ENCODE measurements around the gene DNM1.

DNA sequence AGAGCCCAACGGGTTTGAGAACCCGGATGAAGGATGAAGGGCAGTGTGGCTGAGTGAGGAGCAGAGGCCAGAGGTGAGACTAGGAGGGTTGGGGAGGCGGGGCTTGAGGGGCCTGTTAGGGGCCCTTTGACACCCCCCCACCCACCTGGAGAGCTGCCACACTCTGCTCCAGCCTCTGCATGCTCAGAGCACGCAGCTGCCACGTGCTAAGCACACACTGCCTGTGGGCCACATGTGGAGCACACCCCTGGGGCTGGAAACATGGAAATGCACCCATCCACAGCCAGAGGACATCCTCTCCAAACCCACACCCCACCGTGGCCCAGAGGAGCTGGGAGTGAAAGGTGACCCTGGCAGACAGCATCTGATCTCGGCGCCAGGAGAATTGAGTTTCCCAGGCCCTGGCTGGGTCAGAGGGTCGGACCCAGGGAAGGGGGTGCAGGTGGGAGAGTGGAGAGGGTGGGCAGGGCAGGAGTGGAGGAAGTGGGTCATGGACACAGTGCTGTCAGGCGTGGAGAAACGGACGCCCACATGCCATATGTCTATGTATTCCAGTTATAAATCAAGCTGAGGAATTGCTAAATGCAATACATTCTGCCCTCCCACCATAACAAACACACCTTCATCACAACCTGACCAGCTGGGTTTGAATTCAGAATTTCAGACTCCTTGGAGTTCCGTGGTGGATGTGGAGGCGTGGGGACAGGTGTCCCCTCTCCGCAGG is 5.9 kb downstream of the DNM1 start:
- TF ChIP-seq GATA2 (IDR thresholded peaks at IDR 0.05; ENCODE audit: low read depth, low read length) (no peak), GATA3 (IDR thresholded peaks at IDR 0.05; ENCODE audit: low read depth, low read length) (no peak)
